HCT116 (cell line): ENCODE results near the gene DLG2. TPM values are rescaled to one million over a fixed set of nuclear protein-coding genes. Genes with fewer than 3 reads are reported as not detected.

Experiments
- ATAC-seq: fragments of 200-7000 bp; cut with Tn5 transposase; 2 replicates; pipeline ENCODE4 v1.9.1; 2020; ENCODE audit warnings: mild to moderate bottlenecking, moderate library complexity
- BruUV-seq: library from RNA; stranded (reverse); fragments of 400-500 nt; replicated peaks from 2 replicates; lab custom pipeline; 2021; lab: Mats Ljungman, UMichigan
- CTCF ChIA-PET: fragments of 300-600 bp; sonication (Branson Sonifier 250); formaldehyde crosslinking; loops from one replicate; lab custom pipeline; 2021; ENCODE audit warnings: antibody characterized with exemption; lab: Charles Lee
- POLR2A ChIA-PET: fragments of 300-600, 350-600 bp; sonication (Branson Sonifier 250); formaldehyde crosslinking; loops from one replicate; lab custom pipeline; 2021; ENCODE audit warnings: antibody characterized with exemption; lab: Charles Lee
- RAD21 ChIA-PET, 2 experiments: fragments of 300-600 bp; sonication (Branson Sonifier 250); formaldehyde crosslinking; loops; one replicate each; lab custom pipeline; 2023; ENCODE audit warnings: low total read pairs in 2 of 2; ENCODE audit not compliant: uncharacterized antibody in 2 of 2, unreplicated experiment in 2 of 2, low non-redundant PET in 1 of 2; lab: Charles Lee
- DNase-seq: peaks from one replicate; pipeline ENCODE4 v3.0.0-alpha.2; 2010; ENCODE audit warnings: low read depth, low spot score
- H2AFZ ChIP-seq: fragments of 200-600 bp; shearing (Covaris generic), sonication (generic); 2 replicates; pipeline ENCODE4 v1.6.1; 2017; ENCODE audit warnings: low read depth, mixed run types, mixed read lengths, antibody characterized with exemption, low read length; ENCODE audit not compliant: poor library complexity, severe bottlenecking
- H3K27ac ChIP-seq: 2 replicates; pipeline ENCODE4 v1.5.1; 2012; ENCODE audit warnings: low read depth, low read length
- H3K27me3 ChIP-seq: fragments of 200-600 bp; sonication (generic); 2 replicates; pipeline ENCODE4 v1.6.1; 2016; ENCODE audit warnings: mixed run types, low read length, mixed read lengths; ENCODE audit not compliant: insufficient read depth
- H3K36me3 ChIP-seq, 2 experiments: fragments of 200-500 bp in 1 of 2; fragments of 200-600 bp in 1 of 2; sonication (Bioruptor generic) in 1 of 2; sonication (generic) in 1 of 2; 2 replicates each; pipeline versions ENCODE4 v1.5.1 to v1.6.1; 2014 to 2016; ENCODE audit warnings: low read length in 2 of 2, inconsistent platforms in 1 of 2, mixed read lengths in 1 of 2, mixed run types in 1 of 2; ENCODE audit not compliant: insufficient read depth in 2 of 2, control insufficient read depth in 1 of 2
- H3K4me1 ChIP-seq, 2 experiments: fragments of 200-600 bp in 1 of 2; sonication (generic) in 1 of 2; 2 replicates each; pipeline versions ENCODE4 v1.5.1 to v1.6.1; 2012 to 2017; ENCODE audit warnings: low read length in 2 of 2, inconsistent platforms in 1 of 2, mild to moderate bottlenecking in 1 of 2, mixed read lengths in 1 of 2, mixed run types in 1 of 2, moderate library complexity in 1 of 2; ENCODE audit not compliant: insufficient read depth in 2 of 2, control insufficient read depth in 1 of 2
- H3K4me2 ChIP-seq: fragments of 200-600 bp; sonication (generic); 2 replicates; pipeline ENCODE4 v1.6.1; 2017; ENCODE audit warnings: mixed run types, low read length, mixed read lengths
- H3K4me3 ChIP-seq, 2 experiments: fragments of 200-600 bp in 1 of 2; sonication (generic) in 1 of 2; replicated peaks in 1 of 2; 2 replicates each; pipeline ENCODE4 v1.5.1; 2011 to 2016; ENCODE audit warnings: low read length in 2 of 2, control low read depth in 1 of 2, low read depth in 1 of 2, mild to moderate bottlenecking in 1 of 2, mixed read lengths in 1 of 2, mixed run types in 1 of 2
- H3K79me2 ChIP-seq: fragments of 200-600 bp; sonication (generic); 2 replicates; pipeline ENCODE4 v1.6.1; 2017; ENCODE audit warnings: mild to moderate bottlenecking, mixed run types, low read length, moderate library complexity, mixed read lengths; ENCODE audit not compliant: insufficient read depth
- H3K9ac ChIP-seq: fragments of 200-600 bp; sonication (generic); 2 replicates; pipeline ENCODE4 v1.6.1; 2016; ENCODE audit warnings: low read length, mixed read lengths
- H3K9me2 ChIP-seq: fragments of 200-600 bp; sonication (generic), shearing (Covaris generic); 2 replicates; pipeline ENCODE4 v1.6.1; 2017; ENCODE audit warnings: mixed run types, mild to moderate bottlenecking, moderate library complexity; ENCODE audit not compliant: insufficient read depth
- H3K9me3 ChIP-seq, 2 experiments: fragments of 200-500 bp in 1 of 2; fragments of 200-600 bp in 1 of 2; sonication (Bioruptor generic) in 1 of 2; sonication (generic) in 1 of 2; 2 replicates each; pipeline ENCODE4 v1.6.1; 2014 to 2017; ENCODE audit warnings: low read length in 2 of 2, mixed read lengths in 2 of 2, inconsistent platforms in 1 of 2, low read depth in 1 of 2, mild to moderate bottlenecking in 1 of 2, mixed run types in 1 of 2, moderate library complexity in 1 of 2; ENCODE audit not compliant: control insufficient read depth in 1 of 2, insufficient read depth in 1 of 2
- H4K20me1 ChIP-seq: fragments of 200-600 bp; sonication (generic), shearing (Covaris generic); 2 replicates; pipeline ENCODE4 v1.6.1; 2017; ENCODE audit warnings: mixed run types, mild to moderate bottlenecking, moderate library complexity; ENCODE audit not compliant: insufficient read depth
- CEBPB ChIP-seq: IDR thresholded peaks from 2 replicates; pipeline ENCODE4 v1.6.1; 2012; ENCODE audit warnings: low read depth
- EGR1 ChIP-seq: IDR thresholded peaks from 2 replicates; pipeline ENCODE4 v1.6.1; 2012; ENCODE audit warnings: low read depth
- EZH2 ChIP-seq: fragments of 200-600 bp; sonication (generic); IDR thresholded peaks from 2 replicates; pipeline ENCODE4 v1.6.1; 2017; ENCODE audit warnings: antibody characterized with exemption, mixed run types
- FOSL1 ChIP-seq: IDR thresholded peaks from 2 replicates; pipeline ENCODE4 v1.6.1; 2012; ENCODE audit warnings: low read depth
- POLR2AphosphoS5 ChIP-seq: IDR thresholded peaks from 2 replicates; pipeline ENCODE4 v1.6.1; 2011; ENCODE audit warnings: mild to moderate bottlenecking, low read depth, low read length, moderate library complexity
- RAD21 ChIP-seq: IDR thresholded peaks from 2 replicates; pipeline ENCODE4 v1.6.1; 2012; ENCODE audit warnings: low read depth, mild to moderate bottlenecking
- SIN3A ChIP-seq: IDR thresholded peaks from 2 replicates; pipeline ENCODE4 v1.6.1; 2012; ENCODE audit warnings: low read depth
- SP1 ChIP-seq: IDR thresholded peaks from 2 replicates; pipeline ENCODE4 v1.6.1; 2012; ENCODE audit warnings: low read depth
- TCF7L2 ChIP-seq: IDR thresholded peaks from 2 replicates; pipeline ENCODE4 v1.7.0; 2011; ENCODE audit warnings: borderline replicate concordance, inconsistent platforms; ENCODE audit not compliant: insufficient read depth, insufficient read length; ENCODE audit errors: extremely low read depth
- YY1 ChIP-seq: IDR thresholded peaks from 2 replicates; pipeline ENCODE4 v1.6.1; 2011; ENCODE audit warnings: low read length, low read depth, moderate library complexity, mild to moderate bottlenecking; ENCODE audit not compliant: insufficient replicate concordance; ENCODE audit errors: extremely low read depth
- ZFX ChIP-seq: fragments of 450-650 bp; IDR thresholded peaks from 2 replicates; pipeline ENCODE4 v1.6.1; 2017
- ZNF274 ChIP-seq: fragments of 200-500 bp; sonication (Bioruptor generic); IDR thresholded peaks from 2 replicates; pipeline ENCODE4 v1.6.1; 2014; ENCODE audit warnings: mild to moderate bottlenecking, low read depth, low read length, inconsistent platforms
- intact Hi-C: fragments of 100-400 bp; cut with micrococcal nuclease; formaldehyde crosslinking; loops from 2 replicates; pipeline ENCODE4 v1.10.0; 2022
- total RNA-seq: library from RNA; stranded (reverse); gene quantifications from one replicate; pipeline ENCODE4 v1.2.1, GENCODE V29; 2021; ENCODE audit not compliant: unreplicated experiment
- TF ChIP-seq, protein P1 (sequence below): IDR thresholded peaks from 2 replicates; pipeline ENCODE4 v1.6.1; 2012
- TF ChIP-seq, protein P2 (sequence below): IDR thresholded peaks from 2 replicates; pipeline ENCODE4 v1.6.1; 2012
- TF ChIP-seq, protein P3 (sequence below), 3 experiments: fragments of 200-600 bp in 1 of 3; sonication (generic) in 1 of 3; IDR thresholded peaks in 2 of 3; conservative IDR thresholded peaks in 1 of 3; 2 replicates each; pipeline ENCODE4 v1.5.1; 2012 to 2017; ENCODE audit warnings: low read depth in 2 of 3, low read length in 2 of 3, antibody characterized with exemption in 1 of 3, borderline replicate concordance in 1 of 3, control low read depth in 1 of 3, mild to moderate bottlenecking in 1 of 3, mixed read lengths in 1 of 3, mixed run types in 1 of 3, moderate library complexity in 1 of 3; ENCODE audit not compliant: insufficient read depth in 1 of 3

The DLG2 gene
- total RNA-seq, 1 experiment from 2014 or later = 2.4 TPM

DNA sequence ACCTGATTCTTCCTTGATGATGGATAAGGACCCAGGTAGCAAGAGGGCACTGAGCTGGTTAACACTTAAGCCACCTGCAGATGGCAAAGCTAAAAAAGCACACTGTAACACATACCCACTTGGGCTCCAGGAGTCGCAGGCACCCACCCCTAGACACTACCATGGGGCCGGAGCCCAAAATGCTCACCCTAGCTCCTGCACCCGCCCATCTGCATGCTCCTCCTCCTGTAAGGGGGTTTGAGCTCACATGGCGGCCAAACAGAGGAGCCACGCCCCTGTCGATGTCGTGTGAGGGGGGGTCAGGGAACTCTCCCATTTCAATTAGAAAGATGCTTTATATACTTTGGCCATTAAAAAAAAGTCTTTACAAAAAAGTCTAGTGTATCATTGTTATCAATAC is 370.7 kb downstream of the DLG2 start:
- no peaks in the 10 kb centered on the region for H3K4me1 ChIP-seq
- POLR2A ChIA-PET = no interaction called here
- no peak overlapping the region for H3K27ac ChIP-seq
- BruUV-seq = no TSS peak
- no peaks in the 10 kb centered on the region for H3K36me3 ChIP-seq
- H3K9ac ChIP-seq = no peak overlapping the region
- no peak overlapping the region for H3K4me3 ChIP-seq
- CTCF ChIA-PET = no interaction called here
- ATAC-seq = no peak
- H3K79me2 ChIP-seq = no peaks in the 10 kb centered on the region
- no peaks in the 10 kb centered on the region for H3K27me3 ChIP-seq
- RAD21 ChIA-PET = no interaction called here
- no peaks in the 10 kb centered on the region for H3K9me3 ChIP-seq
- H3K4me2 ChIP-seq = no peak overlapping the region
- H4K20me1 ChIP-seq = no peaks in the 10 kb centered on the region
- intact Hi-C loops = no loop called here
- no peak for TF ChIP-seq CEBPB
- TF ChIP-seq ZNF274 = no peak
- TF ChIP-seq EZH2 = no peak
- TF ChIP-seq YY1 = no peak
- no peak for TF ChIP-seq RAD21
- TF ChIP-seq SIN3A = no peak
- no peak for TF ChIP-seq TCF7L2
- TF ChIP-seq FOSL1 = no peak
- TF ChIP-seq, protein P1, sequence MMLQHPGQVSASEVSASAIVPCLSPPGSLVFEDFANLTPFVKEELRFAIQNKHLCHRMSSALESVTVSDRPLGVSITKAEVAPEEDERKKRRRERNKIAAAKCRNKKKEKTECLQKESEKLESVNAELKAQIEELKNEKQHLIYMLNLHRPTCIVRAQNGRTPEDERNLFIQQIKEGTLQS = no peak
- TF ChIP-seq, protein P2, sequence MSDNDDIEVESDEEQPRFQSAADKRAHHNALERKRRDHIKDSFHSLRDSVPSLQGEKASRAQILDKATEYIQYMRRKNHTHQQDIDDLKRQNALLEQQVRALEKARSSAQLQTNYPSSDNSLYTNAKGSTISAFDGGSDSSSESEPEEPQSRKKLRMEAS = no peak
- TF ChIP-seq, protein P3, sequence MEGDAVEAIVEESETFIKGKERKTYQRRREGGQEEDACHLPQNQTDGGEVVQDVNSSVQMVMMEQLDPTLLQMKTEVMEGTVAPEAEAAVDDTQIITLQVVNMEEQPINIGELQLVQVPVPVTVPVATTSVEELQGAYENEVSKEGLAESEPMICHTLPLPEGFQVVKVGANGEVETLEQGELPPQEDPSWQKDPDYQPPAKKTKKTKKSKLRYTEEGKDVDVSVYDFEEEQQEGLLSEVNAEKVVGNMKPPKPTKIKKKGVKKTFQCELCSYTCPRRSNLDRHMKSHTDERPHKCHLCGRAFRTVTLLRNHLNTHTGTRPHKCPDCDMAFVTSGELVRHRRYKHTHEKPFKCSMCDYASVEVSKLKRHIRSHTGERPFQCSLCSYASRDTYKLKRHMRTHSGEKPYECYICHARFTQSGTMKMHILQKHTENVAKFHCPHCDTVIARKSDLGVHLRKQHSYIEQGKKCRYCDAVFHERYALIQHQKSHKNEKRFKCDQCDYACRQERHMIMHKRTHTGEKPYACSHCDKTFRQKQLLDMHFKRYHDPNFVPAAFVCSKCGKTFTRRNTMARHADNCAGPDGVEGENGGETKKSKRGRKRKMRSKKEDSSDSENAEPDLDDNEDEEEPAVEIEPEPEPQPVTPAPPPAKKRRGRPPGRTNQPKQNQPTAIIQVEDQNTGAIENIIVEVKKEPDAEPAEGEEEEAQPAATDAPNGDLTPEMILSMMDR (IDR thresholded peaks at IDR 0.05 in 2 of 3, conservative IDR thresholded peaks at IDR 0.05 in 1 of 3; ENCODE audit: borderline replicate concordance in 1 of 3, insufficient read depth in 1 of 3, low read depth in 2 of 3, low read length in 2 of 3) = no peak
- no peak for TF ChIP-seq POLR2AphosphoS5
- TF ChIP-seq ZFX = no peak
- TF ChIP-seq EGR1 = no peak
- TF ChIP-seq SP1 = no peak
- no peaks in the 10 kb centered on the region for H3K9me2 ChIP-seq
- no peak overlapping the region for H2AFZ ChIP-seq
- DNase-seq = no peak
